ENCODE measurements around the gene MEIOSIN.
A peak's percentile ranks its signal among the peaks of the same experiment; 100 is the strongest.

Gene MEIOSIN

DNA sequence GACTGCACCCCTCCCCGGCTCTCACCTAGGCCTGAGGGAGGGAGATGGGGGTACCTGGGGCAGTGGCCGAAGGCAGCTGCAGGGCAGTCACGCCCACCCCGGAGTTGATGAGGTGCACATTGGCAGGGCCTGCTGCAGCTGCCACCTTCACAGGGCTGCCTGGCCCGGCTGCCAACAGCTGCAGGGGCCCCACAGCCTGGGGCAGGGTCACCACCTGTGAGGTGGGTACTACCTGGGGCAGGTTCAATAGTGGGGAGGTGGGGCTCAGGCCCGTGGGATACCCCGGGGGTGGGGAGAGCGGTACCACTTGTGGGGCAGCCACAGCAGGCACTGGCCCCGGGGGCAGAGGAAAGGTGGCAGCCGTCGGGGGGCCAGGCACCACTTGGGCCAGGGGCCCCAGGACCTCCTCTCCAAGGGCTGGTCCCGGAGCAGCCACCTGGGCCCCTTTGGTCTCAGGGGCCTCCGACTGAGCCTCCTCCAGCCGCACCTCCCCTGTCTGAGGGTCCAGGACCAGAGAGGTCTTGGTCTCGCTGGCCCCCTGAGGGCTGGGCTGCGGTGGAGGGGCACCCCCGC lies 33.1 kb downstream of the MEIOSIN start:
- no peak for FAIRE-seq

DNA sequence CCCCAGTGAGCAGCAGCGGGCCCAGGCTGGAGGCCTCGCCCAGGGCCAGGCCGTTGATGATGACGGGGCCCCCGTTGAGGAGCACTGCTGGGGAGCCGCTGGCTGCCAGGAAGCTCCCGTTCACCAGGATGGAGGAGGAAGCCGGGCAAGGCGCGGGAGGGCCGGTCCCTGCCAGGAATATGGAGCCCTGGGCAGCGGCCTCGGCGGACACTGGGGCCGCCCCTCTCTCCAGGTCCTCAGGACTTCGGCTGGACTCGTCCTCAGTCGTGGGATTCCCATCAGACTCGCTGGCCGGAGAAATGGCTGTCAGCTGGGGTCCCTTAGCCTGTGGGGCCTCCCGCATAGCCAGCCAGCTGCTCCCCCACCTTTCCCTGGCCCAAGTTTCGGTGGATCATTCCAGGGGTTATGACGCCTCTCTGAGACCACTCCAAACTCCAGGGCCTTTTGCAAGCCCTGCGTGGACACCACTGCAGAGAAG lies 33.7 kb downstream of the MEIOSIN start:
- no peak for FAIRE-seq

DNA sequence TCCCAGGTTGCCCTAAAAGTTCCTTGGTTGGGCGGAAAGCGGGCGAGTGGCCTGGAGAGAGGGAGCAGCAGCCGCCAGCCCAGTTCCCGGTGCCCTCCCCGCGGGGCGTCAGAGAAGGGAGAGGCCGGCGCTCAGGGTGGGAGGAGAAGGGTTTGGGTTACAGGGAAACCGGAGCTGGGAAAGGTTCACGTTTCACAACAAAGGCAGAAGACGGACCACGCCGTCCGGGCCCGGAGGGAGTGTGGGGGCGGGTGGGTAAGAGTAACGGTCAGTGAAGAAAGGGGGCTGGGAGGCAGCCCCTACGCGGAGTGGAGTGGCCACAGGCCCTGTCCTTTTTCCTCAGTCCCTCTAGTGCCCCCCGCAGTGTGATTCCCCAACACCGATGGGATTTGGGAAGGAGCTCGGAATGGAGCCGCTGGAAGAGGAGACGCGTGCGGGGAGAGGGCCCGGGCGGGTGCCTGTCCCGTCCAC lies 34.2 kb downstream of the MEIOSIN start:
- FAIRE-seq, result no peak

DNA sequence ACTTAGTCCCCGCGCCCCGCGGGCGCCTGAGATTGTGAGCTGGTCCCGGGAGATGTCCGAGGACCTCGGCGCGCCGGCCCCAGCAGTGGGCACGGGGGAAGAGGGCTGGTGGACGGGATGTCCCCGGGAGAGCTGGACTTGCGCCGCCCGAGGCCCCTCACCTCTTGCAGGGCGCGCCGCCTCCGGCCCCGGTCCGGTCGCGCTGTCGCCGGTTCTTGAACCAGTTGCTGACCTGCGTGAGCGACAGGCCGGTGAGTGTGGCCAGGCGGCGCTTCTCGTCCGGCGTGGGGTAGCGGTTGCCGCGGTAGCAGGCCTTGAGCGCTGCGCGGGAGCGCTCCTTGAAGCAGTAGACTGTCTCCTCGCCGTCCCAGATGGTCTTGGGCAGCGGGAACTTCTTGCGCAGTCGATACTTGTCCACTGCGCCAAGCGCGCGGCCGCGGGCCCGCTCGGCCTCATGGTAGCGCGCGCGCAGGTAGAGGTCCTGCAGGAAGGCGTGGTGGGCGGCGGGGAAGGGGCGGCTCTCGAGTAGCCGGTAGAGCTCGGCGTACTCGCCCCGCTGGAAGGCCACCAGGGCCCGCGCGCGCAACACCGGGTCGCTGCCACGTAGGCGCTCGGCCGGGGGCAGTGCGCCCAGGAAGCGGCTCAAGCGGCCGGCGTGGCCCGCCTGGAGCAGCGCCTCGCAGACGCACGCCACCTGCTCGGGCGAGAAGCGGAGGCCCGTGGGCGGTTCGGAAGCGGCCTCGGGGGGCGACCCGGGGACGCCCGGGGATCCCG lies 34.8 kb downstream of the MEIOSIN start:
- no peak for FAIRE-seq

DNA sequence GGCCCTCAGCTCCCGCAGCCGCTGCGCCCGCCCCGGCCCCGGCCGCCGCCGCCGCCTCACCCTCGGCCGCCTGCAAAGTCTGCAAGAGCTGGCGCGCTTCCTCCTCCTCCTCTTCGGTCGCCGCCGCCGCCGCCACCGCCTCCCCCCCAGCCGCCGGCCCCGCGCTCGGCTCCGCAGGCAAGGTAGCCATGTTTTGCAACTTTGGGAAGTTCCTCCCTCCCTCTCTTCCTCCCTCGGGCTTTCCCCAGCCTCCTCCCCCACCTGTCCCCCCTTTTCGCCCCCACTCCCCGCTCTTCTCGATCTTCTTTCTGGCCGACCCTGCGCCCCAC lies 35.4 kb downstream of the MEIOSIN start:
- FAIRE-seq, result no peak

DNA sequence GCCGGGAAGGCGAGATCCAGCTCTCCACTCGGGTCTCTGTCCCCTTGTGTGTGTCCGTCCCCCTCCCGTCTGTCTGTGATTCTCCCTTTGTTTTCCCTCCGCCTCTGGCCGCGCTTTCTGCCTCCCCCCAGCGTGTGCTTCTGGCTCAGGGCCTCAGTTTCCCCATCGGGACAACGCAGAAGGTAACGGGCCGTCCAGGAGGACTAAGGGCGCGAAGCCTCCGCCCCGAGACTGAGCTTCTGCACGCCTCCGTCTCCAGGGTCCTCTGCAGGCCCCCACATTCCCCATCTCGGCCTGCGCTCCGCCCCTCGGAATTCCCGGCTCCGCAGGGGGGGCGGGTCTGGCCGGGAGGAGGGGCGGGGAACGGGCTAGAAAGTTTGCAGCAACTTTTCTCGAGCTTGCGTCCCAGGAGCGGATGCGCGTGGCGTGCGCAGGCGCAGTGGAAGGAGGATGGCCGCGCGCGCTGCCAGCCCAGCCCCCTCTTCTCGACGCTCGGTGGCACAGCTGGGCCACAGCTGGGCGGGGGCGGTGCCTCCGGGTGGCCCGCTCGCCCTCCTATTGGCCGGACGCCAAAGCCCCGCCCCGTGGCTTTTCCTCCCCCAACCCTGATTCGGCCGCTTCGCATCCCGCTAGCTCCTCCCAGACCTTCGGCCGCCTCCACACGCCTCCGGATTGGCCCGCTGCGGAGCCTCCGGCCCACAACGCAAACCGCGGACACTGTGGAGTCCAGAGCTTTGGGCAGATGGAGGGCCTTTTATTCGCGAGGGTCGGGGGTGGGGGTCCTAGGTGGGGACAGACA lies 35.9 kb downstream of the MEIOSIN start, which contains the start of gene SIX5:
TSS of gene SIX5 (minus strand) at position 269 of the 799 bp plus-strand sequence. CDS start 408 bp downstream, outside the sequence.
- FAIRE-seq, result no peak

DNA sequence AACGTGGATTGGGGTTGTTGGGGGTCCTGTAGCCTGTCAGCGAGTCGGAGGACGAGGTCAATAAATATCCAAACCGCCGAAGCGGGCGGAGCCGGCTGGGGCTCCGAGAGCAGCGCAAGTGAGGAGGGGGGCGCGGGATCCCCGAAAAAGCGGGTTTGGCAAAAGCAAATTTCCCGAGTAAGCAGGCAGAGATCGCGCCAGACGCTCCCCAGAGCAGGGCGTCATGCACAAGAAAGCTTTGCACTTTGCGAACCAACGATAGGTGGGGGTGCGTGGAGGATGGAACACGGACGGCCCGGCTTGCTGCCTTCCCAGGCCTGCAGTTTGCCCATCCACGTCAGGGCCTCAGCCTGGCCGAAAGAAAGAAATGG lies 36.6 kb downstream of the MEIOSIN start:
- no peak for FAIRE-seq

DNA sequence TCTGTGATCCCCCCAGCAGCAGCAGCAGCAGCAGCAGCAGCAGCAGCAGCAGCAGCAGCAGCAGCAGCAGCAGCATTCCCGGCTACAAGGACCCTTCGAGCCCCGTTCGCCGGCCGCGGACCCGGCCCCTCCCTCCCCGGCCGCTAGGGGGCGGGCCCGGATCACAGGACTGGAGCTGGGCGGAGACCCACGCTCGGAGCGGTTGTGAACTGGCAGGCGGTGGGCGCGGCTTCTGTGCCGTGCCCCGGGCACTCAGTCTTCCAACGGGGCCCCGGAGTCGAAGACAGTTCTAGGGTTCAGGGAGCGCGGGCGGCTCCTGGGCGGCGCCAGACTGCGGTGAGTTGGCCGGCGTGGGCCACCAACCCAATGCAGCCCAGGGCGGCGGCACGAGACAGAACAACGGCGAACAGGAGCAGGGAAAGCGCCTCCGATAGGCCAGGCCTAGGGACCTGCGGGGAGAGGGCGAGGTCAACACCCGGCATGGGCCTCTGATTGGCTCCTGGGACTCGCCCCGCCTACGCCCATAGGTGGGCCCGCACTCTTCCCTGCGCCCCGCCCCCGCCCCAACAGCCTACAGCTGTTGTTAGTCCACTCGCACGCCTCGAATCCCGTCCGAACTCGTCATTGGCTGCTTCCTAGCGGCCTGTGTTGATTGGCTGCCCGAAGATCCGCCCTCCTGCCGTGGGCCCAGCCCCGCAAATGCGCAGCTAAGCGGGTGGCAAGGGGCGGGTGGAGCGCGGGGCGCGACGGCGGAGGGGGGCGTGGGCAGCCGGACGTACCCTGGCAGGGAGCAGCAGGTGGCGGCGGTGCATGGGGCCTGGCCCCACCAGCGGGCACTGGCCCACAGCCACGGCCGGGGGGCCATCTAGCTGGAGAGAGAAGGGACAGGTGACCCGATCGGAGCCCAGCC lies 37.2 kb downstream of the MEIOSIN start:
- peak; percentile 88 for FAIRE-seq

DNA sequence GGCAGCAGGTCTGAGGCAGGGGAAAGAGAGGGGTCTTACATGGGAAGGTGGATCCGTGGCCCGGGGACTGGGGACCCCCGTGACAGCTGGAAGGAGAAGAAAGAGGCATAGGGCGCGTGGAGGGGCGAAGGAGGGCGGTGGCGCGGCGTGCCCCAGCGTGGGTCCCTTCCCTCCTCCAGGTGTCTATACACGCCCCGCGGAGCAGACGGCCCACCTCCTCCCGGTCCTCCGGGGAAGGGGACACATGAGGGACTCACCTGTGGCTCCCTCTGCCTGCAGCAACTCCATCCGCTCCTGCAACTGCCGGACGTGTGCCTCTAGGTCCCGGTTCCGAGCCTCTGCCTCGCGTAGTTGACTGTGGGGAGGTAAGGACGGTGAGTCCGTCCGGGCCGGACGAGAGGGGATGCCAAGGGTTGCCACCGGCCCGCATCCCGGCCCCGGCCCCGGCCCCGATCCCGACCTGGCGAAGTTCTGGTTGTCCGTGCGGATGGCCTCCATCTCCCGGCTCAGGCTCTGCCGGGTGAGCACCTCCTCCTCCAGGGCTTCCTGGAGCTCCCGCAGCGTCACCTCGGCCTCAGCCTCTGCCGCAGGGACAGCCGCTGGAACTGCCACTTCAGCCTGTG lies 38.2 kb downstream of the MEIOSIN start:
- FAIRE-seq, result no peak

DNA sequence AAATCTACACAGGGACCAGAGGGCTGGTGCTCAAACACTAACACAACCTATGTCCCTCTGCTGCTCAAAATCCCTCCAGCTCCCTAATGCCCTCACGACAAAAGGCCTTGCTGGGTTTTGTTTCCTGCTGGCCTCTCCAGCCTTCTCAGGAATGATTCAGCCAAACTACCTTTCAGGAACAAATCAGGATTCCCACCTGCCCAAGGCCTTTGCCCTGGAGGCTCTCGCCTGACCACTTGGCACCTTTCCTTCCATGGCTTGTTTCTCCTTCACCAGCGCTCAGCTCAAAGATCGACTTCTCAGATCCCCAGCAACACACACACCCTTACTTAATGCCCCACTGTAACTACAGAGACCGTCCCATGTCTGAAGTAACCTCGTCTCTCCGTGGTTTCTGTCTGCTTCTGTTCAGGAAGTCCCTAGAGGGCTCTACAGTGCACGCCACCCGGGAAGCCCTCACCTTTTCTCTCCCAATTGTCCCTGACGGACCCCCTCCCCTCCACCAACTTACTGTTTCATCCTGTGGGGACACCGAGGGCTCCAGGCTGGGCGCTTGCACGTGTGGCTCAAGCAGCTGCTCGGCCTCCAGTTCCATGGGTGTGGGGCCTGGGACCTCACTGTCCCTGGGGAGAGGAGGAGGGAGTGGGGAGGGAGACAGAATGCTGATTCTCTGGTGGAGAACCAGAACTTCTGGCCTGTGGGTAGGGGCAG lies 39.0 kb downstream of the MEIOSIN start:
- FAIRE-seq, result no peak

DNA sequence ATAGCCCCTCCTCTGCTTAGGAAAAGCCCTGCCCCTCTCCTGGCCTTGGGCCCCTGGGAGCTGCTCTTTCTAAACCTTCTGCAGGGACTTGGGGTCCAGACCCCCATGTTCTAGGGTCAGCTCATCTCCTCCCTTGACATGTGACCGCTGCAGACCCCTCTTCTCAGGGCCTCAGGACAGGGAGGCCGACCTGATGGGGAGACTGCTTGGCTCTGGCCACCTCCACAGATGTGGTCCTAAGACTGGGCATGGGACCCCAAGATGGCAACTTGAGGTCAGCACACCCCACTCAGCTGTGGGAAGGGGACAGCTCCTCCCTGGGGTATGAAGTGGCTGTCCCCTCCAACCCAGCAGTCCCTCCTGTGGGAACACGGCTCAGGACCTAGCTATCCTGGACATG lies 39.7 kb downstream of the MEIOSIN start:
- FAIRE-seq, result no peak

DNA sequence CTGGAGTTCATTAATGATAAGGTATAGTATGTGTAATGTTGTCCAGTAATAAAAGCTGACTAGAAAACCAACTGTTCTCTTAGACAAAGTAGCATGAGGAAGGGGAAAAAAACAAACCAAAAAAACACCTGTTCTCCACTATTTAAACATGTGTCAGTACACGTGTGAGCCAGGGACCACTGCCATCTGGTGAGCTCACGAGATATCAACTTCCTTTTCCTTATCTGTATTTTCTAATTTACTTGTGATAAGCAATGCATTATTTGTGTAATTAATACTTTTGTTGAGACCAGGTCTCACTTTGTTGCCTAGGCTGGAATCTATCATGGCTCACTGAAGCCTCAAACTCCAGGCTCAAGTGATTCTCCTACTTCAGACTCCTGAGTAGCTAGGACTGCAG lies 40.1 kb downstream of the MEIOSIN start:
- FAIRE-seq, result no peak

DNA sequence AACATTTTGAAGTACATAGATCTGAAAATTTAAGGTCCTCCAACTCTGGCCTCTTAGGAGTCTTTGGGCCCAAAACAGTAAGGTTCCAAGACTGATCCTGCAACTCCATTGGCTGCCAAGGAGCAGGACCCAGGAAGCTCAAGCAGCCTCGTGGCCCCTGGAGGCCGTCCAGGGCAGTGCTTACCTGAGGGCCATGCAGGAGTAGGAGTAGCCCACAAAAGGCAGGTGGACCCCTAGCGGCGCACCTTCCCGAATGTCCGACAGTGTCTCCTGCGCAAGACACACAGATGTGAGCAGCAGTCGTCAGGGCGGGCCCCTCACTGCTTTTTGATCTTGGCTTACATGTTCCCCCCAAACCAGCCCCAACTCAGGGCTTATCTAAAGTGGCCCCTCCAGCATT lies 41.5 kb downstream of the MEIOSIN start:
- no peak for FAIRE-seq

DNA sequence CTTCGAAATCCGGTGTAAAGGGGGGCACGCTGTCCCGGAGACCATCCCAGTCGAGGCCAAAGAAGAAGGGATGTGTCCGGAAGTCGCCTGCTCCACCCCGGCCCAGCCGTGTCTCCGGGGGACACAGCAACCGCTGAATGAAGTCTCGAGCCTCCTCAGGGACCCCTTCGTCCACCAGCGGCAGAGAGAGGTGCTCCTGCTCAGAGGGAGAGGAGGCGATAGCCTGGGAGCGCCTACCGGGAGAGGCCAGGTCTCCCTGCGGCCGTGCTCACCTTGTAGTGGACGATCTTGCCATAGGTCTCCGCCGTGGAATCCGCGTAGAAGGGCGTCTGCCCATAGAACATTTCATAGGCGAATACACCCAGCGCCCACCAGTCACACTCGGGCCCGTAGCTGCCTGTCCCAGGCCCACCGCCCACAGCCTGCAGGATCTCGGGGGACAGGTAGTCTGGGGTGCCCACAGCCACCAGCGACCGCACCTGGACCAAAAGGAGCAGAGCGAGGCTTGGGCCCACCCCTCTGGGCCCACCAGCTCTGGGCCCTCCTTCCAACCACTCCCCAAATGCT lies 44.2 kb downstream of the MEIOSIN start:
- no peak for FAIRE-seq

DNA sequence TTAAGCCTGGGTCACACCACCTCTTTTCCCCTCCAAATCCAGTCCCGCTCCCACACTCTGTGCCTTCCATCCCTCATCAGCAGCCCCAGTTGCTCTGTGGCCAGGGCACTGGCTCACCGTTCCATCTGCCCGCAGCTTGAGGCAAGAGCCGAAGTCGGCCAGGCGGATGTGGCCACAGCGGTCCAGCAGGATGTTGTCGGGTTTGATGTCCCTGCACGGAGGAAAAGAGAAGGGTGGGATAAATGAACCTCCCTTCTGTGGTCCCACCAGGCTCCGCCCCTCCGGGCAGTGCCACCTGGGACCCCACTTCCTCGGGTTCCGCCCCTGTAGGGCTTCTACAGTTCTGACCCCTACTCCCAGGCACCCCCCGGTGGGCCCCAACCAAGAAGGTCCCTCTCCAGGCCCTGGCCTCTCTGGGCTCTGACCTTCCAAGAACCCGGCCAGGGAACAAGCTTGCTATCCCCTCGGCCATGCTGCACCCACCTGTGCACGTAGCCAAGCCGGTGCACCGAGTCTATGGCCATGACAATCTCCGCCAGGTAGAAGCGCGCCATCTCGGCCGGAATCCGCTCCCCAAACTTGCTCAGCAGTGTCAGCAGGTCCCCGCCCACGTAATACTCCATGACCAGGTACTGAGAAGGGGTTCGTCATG lies 44.9 kb downstream of the MEIOSIN start:
- FAIRE-seq, result no peak

DNA sequence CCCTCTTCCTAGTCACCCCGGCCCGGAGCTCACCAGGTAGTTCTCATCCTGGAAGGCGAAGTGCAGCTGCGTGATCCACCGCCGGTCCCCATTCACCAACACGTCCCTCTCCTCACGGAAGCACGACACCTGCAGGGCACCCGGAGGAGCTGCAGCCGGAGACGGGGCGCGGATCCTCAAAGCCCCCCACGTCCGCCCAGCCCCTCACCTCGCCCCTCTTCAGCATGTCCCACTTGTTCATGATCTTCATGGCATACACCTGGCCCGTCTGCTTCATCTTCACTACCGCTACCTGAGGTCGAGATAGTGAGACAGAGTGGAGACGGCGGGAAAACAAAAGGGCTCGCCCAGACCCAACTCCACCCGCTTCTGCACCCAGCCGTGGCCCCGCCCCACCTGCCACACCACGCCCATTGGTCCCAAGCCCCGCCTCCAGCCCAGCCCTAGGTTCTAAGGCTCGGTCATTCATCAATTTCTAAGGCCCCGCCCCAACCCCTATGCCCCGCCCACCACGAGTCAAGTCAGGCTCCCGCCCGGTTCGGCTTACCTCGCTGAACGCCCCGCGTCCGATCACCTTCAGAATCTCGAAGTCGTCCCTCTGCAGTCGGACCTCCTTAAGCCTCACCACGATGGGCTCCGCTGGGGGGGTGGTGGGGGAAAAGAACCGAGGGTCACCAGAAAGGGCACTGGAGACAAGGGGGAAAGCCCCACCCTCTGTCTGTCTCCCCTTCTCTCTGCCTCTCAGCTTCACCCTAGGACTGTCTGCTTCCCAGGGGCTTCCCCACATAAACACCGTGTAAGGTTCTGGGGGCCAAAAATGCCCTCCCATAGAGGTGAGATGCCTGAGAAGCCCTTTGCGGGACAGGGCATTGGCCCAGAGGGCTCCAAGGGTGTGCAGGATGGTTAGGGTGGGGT lies 46.2 kb downstream of the MEIOSIN start:
- FAIRE-seq, result no peak

DNA sequence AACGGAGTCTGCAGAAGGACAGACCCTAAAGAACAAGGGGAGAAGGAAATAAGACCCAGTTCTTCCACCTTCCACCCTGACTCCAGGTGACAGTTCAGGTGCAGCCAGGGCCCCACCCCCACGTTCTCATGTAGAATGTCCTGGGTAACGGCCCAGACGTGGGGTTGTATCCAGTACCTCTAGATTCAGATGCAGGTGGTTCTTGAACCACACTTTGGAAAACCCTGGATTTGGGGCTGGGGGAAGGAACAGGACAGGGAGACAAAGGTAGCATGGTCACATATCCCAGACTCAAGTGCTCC lies 46.9 kb downstream of the MEIOSIN start:
- no peak for FAIRE-seq

DNA sequence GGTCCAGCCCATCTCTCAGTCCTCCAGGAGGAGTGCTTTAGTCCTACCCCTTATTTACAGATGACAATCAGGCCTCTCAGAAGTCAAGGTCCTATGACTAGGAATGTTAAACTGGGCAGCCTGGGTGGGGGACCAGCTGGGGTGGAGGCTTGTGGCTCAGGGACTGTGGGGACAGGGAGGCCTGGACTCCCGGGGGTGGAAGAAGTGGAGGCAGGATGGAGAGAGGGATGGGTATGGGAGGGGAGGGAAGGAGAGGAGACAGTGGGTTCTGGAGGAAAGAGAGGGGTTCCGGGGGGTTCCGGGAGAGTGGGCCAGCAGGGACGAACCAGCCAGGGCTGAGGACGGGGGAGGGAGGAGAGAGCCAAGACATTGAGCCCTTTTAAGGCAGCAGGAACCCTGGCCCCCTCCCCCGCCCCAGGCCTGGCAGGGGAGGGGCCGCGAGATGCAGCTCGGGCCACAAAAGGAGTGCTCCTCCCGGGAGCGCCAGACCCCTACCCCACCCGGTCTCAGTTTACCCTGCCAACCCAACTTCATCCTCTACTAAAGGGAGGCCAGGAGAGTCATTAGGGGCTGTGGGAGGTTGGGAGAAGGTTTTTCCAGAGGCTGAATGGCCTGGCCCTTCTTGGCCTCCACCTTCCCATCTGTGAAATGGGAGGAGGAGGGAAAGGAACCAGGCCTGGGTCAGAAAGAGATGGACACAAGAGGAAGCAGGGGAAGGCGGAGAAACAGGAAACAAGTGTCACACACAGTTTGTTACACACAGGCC lies 47.4 kb downstream of the MEIOSIN start:
- no peak for FAIRE-seq
